Testis (tissue), 5 donors: Measurements from ENCODE around the gene C6orf58. TPM values are rescaled to one million over a fixed set of nuclear protein-coding genes. Genes with fewer than 3 reads are reported as not detected.
A peak's percentile ranks its signal among the peaks of the same experiment; 100 is the strongest.

Source experiments
- DNase-seq: peaks from one replicate; pipeline ENCODE4 v3.0.0-alpha.2; 2019
- H3K27ac ChIP-seq, 2 donors: fragments of 200-600 bp; sonication (generic); one replicate each; pipeline ENCODE4 v1.5.1; 2019
- H3K27me3 ChIP-seq: fragments of 200-600 bp; sonication (generic); one replicate; pipeline ENCODE4 v1.5.1; 2019
- H3K36me3 ChIP-seq: fragments of 200-600 bp; sonication (generic); one replicate; pipeline ENCODE4 v1.5.1; 2017; ENCODE audit warnings: low read depth; ENCODE audit errors: missing control alignments
- H3K4me1 ChIP-seq: fragments of 200-600 bp; sonication (generic); one replicate; pipeline ENCODE4 v1.5.1; 2019
- H3K4me3 ChIP-seq, 2 donors: fragments of 200-600 bp; sonication (generic); one replicate each; pipeline ENCODE4 v1.5.1; 2017 to 2019
- H3K9me3 ChIP-seq: fragments of 200-600 bp; sonication (generic); one replicate; pipeline ENCODE4 v1.5.1; 2017
- POLR2A ChIP-seq: fragments of 450-650 bp; IDR thresholded peaks from one replicate; pipeline ENCODE4 v1.6.1; 2017; ENCODE audit warnings: antibody characterized with exemption, mild to moderate bottlenecking, moderate library complexity
- WGBS, 2 donors: methylation state at CpG; one replicate each; pipeline ENCODE4 v1.1.5; 2018; 5-methylcytosine and 5-hydroxymethylcytosine counted together
- intact Hi-C: fragments of 100-400 bp; cut with DNase I; formaldehyde crosslinking; loops from one replicate; pipeline ENCODE4 v1.15.1; 2023; ENCODE audit warnings: low total_unique reads
- long read RNA-seq, 2 donors: transcript quantifications; one replicate each; lab custom pipeline, GENCODE V29; 2026
- polyA plus RNA-seq: library from polyadenylated mRNA; stranded (reverse); fragments of 350-450 nt; fragmentation: Illumina TruSeq; extraction: RNeasy Lipid Tissue Mini Kit (QIAGEN cat#74804); gene quantifications from one replicate; pipeline ENCODE4 v1.2.3, GENCODE V29; 2014; ENCODE audit warnings: low read depth, low replicate concordance; ENCODE audit not compliant: insufficient read depth
- total RNA-seq, 2 donors: library from RNA; depleted of rRNA; stranded (reverse); fragments of >200 nt; gene quantifications; one replicate each; pipeline ENCODE4 v1.2.3, GENCODE V29; 2016
- TF ChIP-seq, protein P1 (sequence below), 3 experiments: fragments of 450-650 bp in 2 of 3; fragments of 200-600 bp in 1 of 3; sonication (generic) in 1 of 3; IDR thresholded peaks; one replicate each; pipeline ENCODE4 v1.5.1; 2016 to 2019; ENCODE audit warnings: antibody characterized with exemption in 3 of 3, mild to moderate bottlenecking in 2 of 3, moderate library complexity in 1 of 3

Gene C6orf58
- not detected for total RNA-seq
- polyA plus RNA-seq = 3.0 TPM
- long read RNA-seq, donor 1 = 0 reads
- long read RNA-seq, donor 2 = 0 reads

DNA sequence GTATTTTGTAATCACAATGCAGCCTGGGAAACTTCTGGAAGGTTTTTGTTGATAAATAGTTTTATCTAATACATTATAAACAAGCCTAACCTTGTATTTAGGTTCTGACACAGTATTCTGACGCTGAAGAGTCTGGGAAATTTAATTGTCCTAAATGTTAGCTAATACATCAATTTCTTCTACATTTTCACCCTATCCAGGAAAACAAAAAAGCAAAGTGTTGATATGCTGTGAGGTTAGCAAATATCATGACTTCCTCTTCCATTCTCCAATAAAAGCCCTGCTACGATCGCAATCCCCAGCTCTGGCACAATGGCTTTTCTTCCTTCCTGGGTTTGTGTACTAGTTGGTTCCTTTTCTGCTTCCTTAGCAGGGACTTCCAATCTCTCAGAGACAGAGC lies at the start of gene C6orf58:
Gene C6orf58, plus strand, starts transcription at position 301 of the 400 bp plus-strand sequence. Its CDS starts 12 bp downstream, at position 313.
- DNase-seq = no peak
- Histone ChIP-seq H3K4me3 (no peak within 1 kb of the TSS), H3K36me3 (no peaks in the 10 kb centered on the region), H3K27me3 (no peaks in the 10 kb centered on the region), H3K27ac (no peak within 1 kb of the TSS), H3K4me1 (no peaks in the 10 kb centered on the region), H3K9me3 (no peaks in the 10 kb centered on the region)
- 60 to 78% methylated on average over 3 of the region's 3 CpGs for WGBS, 2 donors
- TF ChIP-seq, protein P1, sequence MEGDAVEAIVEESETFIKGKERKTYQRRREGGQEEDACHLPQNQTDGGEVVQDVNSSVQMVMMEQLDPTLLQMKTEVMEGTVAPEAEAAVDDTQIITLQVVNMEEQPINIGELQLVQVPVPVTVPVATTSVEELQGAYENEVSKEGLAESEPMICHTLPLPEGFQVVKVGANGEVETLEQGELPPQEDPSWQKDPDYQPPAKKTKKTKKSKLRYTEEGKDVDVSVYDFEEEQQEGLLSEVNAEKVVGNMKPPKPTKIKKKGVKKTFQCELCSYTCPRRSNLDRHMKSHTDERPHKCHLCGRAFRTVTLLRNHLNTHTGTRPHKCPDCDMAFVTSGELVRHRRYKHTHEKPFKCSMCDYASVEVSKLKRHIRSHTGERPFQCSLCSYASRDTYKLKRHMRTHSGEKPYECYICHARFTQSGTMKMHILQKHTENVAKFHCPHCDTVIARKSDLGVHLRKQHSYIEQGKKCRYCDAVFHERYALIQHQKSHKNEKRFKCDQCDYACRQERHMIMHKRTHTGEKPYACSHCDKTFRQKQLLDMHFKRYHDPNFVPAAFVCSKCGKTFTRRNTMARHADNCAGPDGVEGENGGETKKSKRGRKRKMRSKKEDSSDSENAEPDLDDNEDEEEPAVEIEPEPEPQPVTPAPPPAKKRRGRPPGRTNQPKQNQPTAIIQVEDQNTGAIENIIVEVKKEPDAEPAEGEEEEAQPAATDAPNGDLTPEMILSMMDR (IDR thresholded peaks at IDR 0.05) = no peak
- TF ChIP-seq POLR2A = no peak
- intact Hi-C loops = no loop called here

DNA sequence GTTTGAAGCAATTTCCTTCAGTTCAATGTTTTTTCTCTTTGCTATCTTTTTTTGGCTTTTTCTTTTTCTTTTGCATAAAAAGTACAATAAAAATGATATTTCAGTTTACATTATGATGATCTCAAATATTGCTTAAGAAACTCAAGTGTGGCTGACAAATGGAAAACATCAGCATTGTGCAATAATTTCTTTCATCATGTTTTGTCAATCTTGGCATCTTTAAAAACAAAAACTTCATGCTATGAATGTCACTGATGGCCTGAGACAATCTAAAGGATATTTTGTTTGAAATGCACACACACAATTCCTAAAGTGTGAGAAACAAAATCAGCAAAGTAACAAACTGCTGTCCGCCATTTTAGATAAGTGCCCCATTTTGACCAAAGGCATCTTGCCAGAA lies 44.0 kb upstream of the C6orf58 start:
- intact Hi-C loops = loop anchor here (10.0 kb wide), 1 partner anchor 68 kb away; no protein-coding TSS in a partner anchor
- 90 to 100% methylated on average over 1 of the region's 1 CpG for WGBS, 2 donors
- TF ChIP-seq POLR2A = no peak
- TF ChIP-seq, protein P1 (IDR thresholded peaks at IDR 0.05) = no peak

DNA sequence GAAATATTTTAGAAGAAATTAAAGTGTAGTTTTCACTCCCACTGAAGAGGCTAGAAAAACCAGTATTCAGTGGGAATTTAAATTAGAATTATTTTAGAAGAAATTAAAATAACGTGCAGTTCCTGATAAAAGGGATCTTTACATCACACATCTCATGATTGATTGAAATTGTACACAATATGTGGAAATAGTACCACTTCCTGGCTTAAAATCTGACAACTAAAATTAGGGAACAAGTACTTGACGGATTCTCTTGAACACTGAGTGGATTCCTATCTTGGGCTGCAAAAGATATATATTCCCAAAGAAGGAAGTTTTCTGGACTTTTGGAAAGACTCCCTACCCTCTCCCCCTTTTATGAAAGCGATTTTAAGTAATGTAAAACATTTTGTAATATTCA lies 43.2 kb upstream of the C6orf58 start:
- Histone ChIP-seq H3K9me3 (no peaks in the 10 kb centered on the region), H3K4me3 (no peak overlapping the region), H3K4me1 (no peaks in the 10 kb centered on the region), H3K36me3 (no peaks in the 10 kb centered on the region), H3K27ac (no peak overlapping the region), H3K27me3 (no peaks in the 10 kb centered on the region)
- no peak for DNase-seq
- TF ChIP-seq, protein P1 (IDR thresholded peaks at IDR 0.05) = no peak
- TF ChIP-seq POLR2A = no peak
- WGBS, 2 donors = 77 to 82% methylated on average over 3 of the region's 3 CpGs
- intact Hi-C loops = loop anchor here (10.0 kb wide), 1 partner anchor 69 kb away; no protein-coding TSS in a partner anchor

More for the DNA sequence above, 44.0 kb upstream of the C6orf58 start:
- H3K4me3 ChIP-seq = no peak overlapping the region
- DNase-seq = no peak
- no peaks in the 10 kb centered on the region for H3K36me3 ChIP-seq
- no peaks in the 10 kb centered on the region for H3K9me3 ChIP-seq
- no peaks in the 10 kb centered on the region for H3K4me1 ChIP-seq
- H3K27ac ChIP-seq = no peak overlapping the region
- H3K27me3 ChIP-seq = no peaks in the 10 kb centered on the region

DNA sequence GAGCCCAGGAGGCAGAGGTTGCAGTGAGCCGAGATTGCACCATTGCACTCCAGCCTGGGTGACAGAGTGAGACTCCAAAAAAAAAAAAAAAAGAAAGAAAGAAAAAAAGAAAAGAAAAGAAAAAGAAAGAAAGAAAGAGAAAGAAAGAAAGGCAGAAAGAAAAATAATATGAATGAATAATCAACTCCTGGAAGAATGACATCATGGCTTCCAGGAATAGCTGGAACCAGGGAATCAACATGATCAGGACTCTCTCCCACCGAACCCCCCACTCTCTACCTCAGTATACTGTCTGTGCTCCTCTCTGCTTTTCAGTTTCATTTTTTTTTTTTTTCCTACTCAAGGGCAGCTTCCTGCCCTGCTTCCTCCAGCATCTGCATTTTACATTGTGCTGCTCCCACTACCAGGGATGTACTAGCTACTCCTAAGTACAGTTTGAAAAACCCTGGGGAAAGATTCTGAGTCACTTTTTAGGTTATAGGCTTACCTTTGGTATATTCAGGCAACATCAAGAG lies 38.2 kb upstream of the C6orf58 start:
- H3K4me1 ChIP-seq = no peaks in the 10 kb centered on the region
- DNase-seq = no peak
- no peaks in the 10 kb centered on the region for H3K27me3 ChIP-seq
- H3K27ac ChIP-seq = no peak overlapping the region
- no peak overlapping the region for H3K4me3 ChIP-seq
- no peak for TF ChIP-seq POLR2A
- TF ChIP-seq, protein P1 (IDR thresholded peaks at IDR 0.05) = no peak
- H3K9me3 ChIP-seq = no peaks in the 10 kb centered on the region
- no peaks in the 10 kb centered on the region for H3K36me3 ChIP-seq
- 59 to 74% methylated on average over 2 of the region's 2 CpGs for WGBS, 2 donors
- intact Hi-C loops = loop anchor here (10.0 kb wide), 1 partner anchor 74 kb away; no protein-coding TSS in a partner anchor

DNA sequence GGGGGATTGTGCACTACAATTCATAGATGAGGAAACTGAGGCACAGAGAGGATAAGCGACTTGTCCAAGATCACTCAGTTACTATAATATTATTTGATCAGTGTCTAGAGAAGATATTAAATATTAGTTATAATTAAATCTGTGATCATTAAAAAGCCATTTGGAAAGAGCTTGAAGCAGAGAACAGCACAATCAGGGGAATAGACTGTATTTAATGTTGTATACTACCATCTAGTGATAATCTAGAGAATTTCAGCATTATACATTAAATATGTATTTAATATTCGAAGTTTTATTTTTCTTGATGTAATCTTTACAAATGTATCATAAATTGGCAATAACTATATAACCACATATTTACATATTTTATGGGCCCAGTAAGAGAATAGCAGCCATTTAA lies 37.7 kb upstream of the C6orf58 start:
- Histone ChIP-seq H3K9me3 (no peaks in the 10 kb centered on the region), H3K27ac (no peak overlapping the region), H3K4me1 (no peaks in the 10 kb centered on the region), H3K4me3 (no peak overlapping the region), H3K36me3 (no peaks in the 10 kb centered on the region), H3K27me3 (no peaks in the 10 kb centered on the region)
- TF ChIP-seq, protein P1 (IDR thresholded peaks at IDR 0.05) = peak in 1 of 3 experiments; percentile 34
- no peak for TF ChIP-seq POLR2A
- no peak for DNase-seq
- intact Hi-C loops = loop anchor here (10.0 kb wide), 1 partner anchor 74 kb away; no protein-coding TSS in a partner anchor
- WGBS, 2 donors = 34 to 41% methylated on average over 2 of the region's 2 CpGs
